DND-41 (cell line): ENCODE results near the gene PCYOX1L.

Experiments
- EZH2 ChIP-seq: IDR thresholded peaks from 3 replicates; pipeline ENCODE4 v1.6.1; 2012; ENCODE audit warnings: borderline replicate concordance, low read depth, mild to moderate bottlenecking, moderate library complexity, low read length, inconsistent platforms; ENCODE audit not compliant: severe bottlenecking
- TF ChIP-seq, protein P1 (sequence below): IDR thresholded peaks from 2 replicates; pipeline ENCODE4 v1.5.1; 2012; ENCODE audit warnings: borderline replicate concordance, low read length, moderate library complexity, mild to moderate bottlenecking; ENCODE audit not compliant: poor library complexity, severe bottlenecking; ENCODE audit errors: extremely low read depth

DNA sequence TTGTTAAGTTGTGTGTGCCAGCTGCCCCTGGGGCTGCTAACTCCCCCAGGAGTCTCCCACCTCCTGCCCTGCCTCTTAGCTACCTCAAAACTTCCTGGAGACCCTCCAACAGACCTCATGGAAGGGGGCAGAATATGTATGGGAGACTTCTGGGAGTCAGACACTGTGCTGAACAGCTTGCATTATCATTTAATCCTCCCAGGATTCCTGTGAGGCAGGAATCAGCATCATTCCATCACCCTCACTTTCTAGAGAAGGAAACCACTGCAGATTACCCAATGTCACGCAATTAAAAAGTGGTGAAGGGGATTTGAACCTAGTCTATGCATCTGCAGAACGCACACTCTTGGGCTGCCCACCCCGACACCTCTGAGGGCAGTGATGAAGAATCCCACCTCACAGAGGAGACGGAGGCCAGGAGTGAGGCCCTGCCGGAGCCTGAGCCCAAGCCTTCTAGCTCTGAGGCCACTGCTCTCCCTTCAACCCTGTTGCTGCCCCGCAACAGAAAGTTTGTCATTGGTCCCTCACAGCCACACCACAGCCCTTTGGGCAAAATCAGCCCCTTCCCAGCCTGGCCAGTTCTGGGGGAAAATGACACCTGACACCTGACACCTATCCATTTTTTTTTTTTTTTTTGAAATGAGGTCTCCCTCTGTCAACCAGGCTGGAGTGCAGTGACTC is 51.6 kb downstream of the PCYOX1L start:
- TF ChIP-seq, protein P1, sequence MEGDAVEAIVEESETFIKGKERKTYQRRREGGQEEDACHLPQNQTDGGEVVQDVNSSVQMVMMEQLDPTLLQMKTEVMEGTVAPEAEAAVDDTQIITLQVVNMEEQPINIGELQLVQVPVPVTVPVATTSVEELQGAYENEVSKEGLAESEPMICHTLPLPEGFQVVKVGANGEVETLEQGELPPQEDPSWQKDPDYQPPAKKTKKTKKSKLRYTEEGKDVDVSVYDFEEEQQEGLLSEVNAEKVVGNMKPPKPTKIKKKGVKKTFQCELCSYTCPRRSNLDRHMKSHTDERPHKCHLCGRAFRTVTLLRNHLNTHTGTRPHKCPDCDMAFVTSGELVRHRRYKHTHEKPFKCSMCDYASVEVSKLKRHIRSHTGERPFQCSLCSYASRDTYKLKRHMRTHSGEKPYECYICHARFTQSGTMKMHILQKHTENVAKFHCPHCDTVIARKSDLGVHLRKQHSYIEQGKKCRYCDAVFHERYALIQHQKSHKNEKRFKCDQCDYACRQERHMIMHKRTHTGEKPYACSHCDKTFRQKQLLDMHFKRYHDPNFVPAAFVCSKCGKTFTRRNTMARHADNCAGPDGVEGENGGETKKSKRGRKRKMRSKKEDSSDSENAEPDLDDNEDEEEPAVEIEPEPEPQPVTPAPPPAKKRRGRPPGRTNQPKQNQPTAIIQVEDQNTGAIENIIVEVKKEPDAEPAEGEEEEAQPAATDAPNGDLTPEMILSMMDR, result no peak
- no peak for TF ChIP-seq EZH2
